ENCODE data around the gene S100A4. TPM values are rescaled to one million over a fixed set of nuclear protein-coding genes. Genes with fewer than 3 reads are reported as not detected.

Gene S100A4
- total RNA-seq, 1 experiment from 2014 or later: 384 TPM

GRCh38 chr1:153550827-153551500 lies 5.4 kb upstream of the S100A4 start:
- Histone ChIP-seq H3K27me3 (ENCODE audit: insufficient read depth, low read length) (no peaks in the 10 kb centered on the region), H3K79me2 (ENCODE audit: insufficient read depth, low read length) (no peaks in the 10 kb centered on the region), H2AFZ (ENCODE audit: low read depth, low read length, poor library complexity, severe bottlenecking) (no peak overlapping the region), H3K9ac (ENCODE audit: low read length) (peak overlapping the region; percentile 81), H3K9me3 (ENCODE audit: control insufficient read depth in 1 of 2, insufficient read depth in 1 of 2, low read depth in 1 of 2, low read length in 2 of 2) (no peaks in the 10 kb centered on the region), H4K20me1 (ENCODE audit: insufficient read depth) (no peaks in the 10 kb centered on the region), H3K4me2 (ENCODE audit: low read length) (peak overlapping the region; percentile 77), H3K4me3 (replicated peaks in 1 of 2; ENCODE audit: low read depth in 1 of 2, low read length in 2 of 2) (no peak overlapping the region), H3K4me1 (ENCODE audit: control insufficient read depth in 1 of 2, insufficient read depth in 2 of 2, low read length in 2 of 2) (peaks cover 59 to 84% of the 10 kb centered on the region in 2 experiments), H3K36me3 (ENCODE audit: control insufficient read depth in 1 of 2, insufficient read depth in 2 of 2, low read length in 2 of 2) (no peaks in the 10 kb centered on the region), H3K9me2 (ENCODE audit: insufficient read depth) (no peaks in the 10 kb centered on the region), H3K27ac (ENCODE audit: low read depth, low read length) (no peak overlapping the region)
- no TSS peak for BruUV-seq (replicated peaks)
- DNase-seq (ENCODE audit: low read depth, low spot score): no peak
- ATAC-seq: no peak
- ChIA-PET CTCF (interaction anchor here (1.3 to 2.6 kb wide), 3 partner anchors 17 to 76 kb away, joined by 3 to 11 read pairs (median 5); partner anchors contain the start of gene S100A13), RAD21 (ENCODE audit: low non-redundant PET in 1 of 2, low total read pairs in 2 of 2, uncharacterized antibody in 2 of 2, unreplicated experiment in 2 of 2) (no interaction called here), POLR2A (interaction anchor here (1.8 to 8.1 kb wide), 4 partner anchors 11 to 17 kb away, joined by 6 to 78 read pairs (median 8); partner anchors contain the start of genes S100A2 and S100A6)
- TF ChIP-seq ZFX (IDR thresholded peaks at IDR 0.05) (no peak), EZH2 (IDR thresholded peaks at IDR 0.05) (no peak), EZH2phosphoT487 (IDR thresholded peaks at IDR 0.05; ENCODE audit: borderline replicate concordance) (no peak), SRF (IDR thresholded peaks at IDR 0.05; ENCODE audit: low read depth) (no peak), SP1 (IDR thresholded peaks at IDR 0.05; ENCODE audit: low read depth) (no peak)
- intact Hi-C loops (cut with micrococcal nuclease): no loop called here

DNA sequence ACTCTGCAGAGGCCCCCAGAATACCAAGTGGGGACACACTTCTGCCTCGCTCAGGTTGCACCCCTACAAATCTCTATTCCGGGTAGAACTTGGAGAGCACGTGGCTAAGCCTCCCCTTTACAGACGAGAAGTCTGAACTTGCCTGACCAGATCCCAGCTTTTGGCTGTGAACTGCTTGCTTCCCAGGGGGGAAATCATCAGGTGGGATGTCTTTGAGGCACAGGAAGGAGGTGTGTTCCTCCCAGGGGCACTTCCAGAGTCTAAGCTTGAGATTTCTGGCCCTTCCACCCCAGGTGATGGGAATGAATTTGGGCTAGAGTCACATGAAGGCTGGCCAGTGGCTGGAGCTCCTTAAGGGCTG lies 4.8 kb upstream of the S100A4 start:
- no peak for DNase-seq (ENCODE audit: low read depth, low spot score)
- H3K4me2 ChIP-seq (ENCODE audit: low read length): peak overlapping the region; percentile 77
- no peak for TF ChIP-seq ZFX (IDR thresholded peaks at IDR 0.05)
- TF ChIP-seq EZH2phosphoT487 (IDR thresholded peaks at IDR 0.05; ENCODE audit: borderline replicate concordance): no peak
- TF ChIP-seq, protein P1, sequence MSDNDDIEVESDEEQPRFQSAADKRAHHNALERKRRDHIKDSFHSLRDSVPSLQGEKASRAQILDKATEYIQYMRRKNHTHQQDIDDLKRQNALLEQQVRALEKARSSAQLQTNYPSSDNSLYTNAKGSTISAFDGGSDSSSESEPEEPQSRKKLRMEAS (IDR thresholded peaks at IDR 0.05): no peak
- no peak for TF ChIP-seq ATF3 (IDR thresholded peaks at IDR 0.05)
- no peak for TF ChIP-seq CBX3 (IDR thresholded peaks at IDR 0.05; ENCODE audit: low read depth)
- TF ChIP-seq JUND (IDR thresholded peaks at IDR 0.05): no peak
- no peak for TF ChIP-seq ELF1 (IDR thresholded peaks at IDR 0.05; ENCODE audit: borderline replicate concordance, low read depth)
- TF ChIP-seq CTCF (IDR thresholded peaks at IDR 0.05 in 2 of 3, conservative IDR thresholded peaks at IDR 0.05 in 1 of 3; ENCODE audit: borderline replicate concordance in 1 of 3, insufficient read depth in 1 of 3, low read depth in 2 of 3, low read length in 2 of 3): no peak
- TF ChIP-seq, protein P2, sequence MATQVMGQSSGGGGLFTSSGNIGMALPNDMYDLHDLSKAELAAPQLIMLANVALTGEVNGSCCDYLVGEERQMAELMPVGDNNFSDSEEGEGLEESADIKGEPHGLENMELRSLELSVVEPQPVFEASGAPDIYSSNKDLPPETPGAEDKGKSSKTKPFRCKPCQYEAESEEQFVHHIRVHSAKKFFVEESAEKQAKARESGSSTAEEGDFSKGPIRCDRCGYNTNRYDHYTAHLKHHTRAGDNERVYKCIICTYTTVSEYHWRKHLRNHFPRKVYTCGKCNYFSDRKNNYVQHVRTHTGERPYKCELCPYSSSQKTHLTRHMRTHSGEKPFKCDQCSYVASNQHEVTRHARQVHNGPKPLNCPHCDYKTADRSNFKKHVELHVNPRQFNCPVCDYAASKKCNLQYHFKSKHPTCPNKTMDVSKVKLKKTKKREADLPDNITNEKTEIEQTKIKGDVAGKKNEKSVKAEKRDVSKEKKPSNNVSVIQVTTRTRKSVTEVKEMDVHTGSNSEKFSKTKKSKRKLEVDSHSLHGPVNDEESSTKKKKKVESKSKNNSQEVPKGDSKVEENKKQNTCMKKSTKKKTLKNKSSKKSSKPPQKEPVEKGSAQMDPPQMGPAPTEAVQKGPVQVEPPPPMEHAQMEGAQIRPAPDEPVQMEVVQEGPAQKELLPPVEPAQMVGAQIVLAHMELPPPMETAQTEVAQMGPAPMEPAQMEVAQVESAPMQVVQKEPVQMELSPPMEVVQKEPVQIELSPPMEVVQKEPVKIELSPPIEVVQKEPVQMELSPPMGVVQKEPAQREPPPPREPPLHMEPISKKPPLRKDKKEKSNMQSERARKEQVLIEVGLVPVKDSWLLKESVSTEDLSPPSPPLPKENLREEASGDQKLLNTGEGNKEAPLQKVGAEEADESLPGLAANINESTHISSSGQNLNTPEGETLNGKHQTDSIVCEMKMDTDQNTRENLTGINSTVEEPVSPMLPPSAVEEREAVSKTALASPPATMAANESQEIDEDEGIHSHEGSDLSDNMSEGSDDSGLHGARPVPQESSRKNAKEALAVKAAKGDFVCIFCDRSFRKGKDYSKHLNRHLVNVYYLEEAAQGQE (IDR thresholded peaks at IDR 0.05; ENCODE audit: low read depth): no peak
- no peak for TF ChIP-seq ZNF274 (IDR thresholded peaks at IDR 0.05; ENCODE audit: low read depth, low read length)
- no peak for TF ChIP-seq POLR2A (IDR thresholded peaks at IDR 0.05; ENCODE audit: borderline replicate concordance, extremely low read depth, insufficient read depth, insufficient read length)
- no peak for TF ChIP-seq EZH2 (IDR thresholded peaks at IDR 0.05)
- no peak for TF ChIP-seq EGR1 (IDR thresholded peaks at IDR 0.05; ENCODE audit: low read depth)

More for the DNA sequence above, 4.8 kb upstream of the S100A4 start:
- no peaks in the 10 kb centered on the region for H3K9me2 ChIP-seq (ENCODE audit: insufficient read depth)
- no peaks in the 10 kb centered on the region for H4K20me1 ChIP-seq (ENCODE audit: insufficient read depth)
- POLR2A ChIA-PET: interaction anchor here (1.1 to 8.1 kb wide), 2 partner anchors 15 to 16 kb away, joined by 3 to 78 read pairs; partner anchors contain the start of gene S100A6
- H3K4me1 ChIP-seq (ENCODE audit: control insufficient read depth in 1 of 2, insufficient read depth in 2 of 2, low read length in 2 of 2): peaks cover 65 to 90% of the 10 kb centered on the region in 2 experiments
- no peak for ATAC-seq
- peak overlapping the region; percentile 81 for H3K9ac ChIP-seq (ENCODE audit: low read length)
- no peak overlapping the region for H3K4me3 ChIP-seq (replicated peaks in 1 of 2; ENCODE audit: low read depth in 1 of 2, low read length in 2 of 2)
- no TSS peak for BruUV-seq (replicated peaks)
- H3K27ac ChIP-seq (ENCODE audit: low read depth, low read length): no peak overlapping the region; the same call in 1 of the 2 replicates
- H3K27me3 ChIP-seq (ENCODE audit: insufficient read depth, low read length): no peaks in the 10 kb centered on the region
- CTCF ChIA-PET: interaction anchor here (2.6 kb wide), 1 partner anchor 16 kb away, joined by 11 read pairs; no protein-coding TSS in a partner anchor
- H3K9me3 ChIP-seq (ENCODE audit: control insufficient read depth in 1 of 2, insufficient read depth in 1 of 2, low read depth in 1 of 2, low read length in 2 of 2): no peaks in the 10 kb centered on the region
- no peaks in the 10 kb centered on the region for H3K36me3 ChIP-seq (ENCODE audit: control insufficient read depth in 1 of 2, insufficient read depth in 2 of 2, low read length in 2 of 2)
- RAD21 ChIA-PET (ENCODE audit: low non-redundant PET in 1 of 2, low total read pairs in 2 of 2, uncharacterized antibody in 2 of 2, unreplicated experiment in 2 of 2): no interaction called here
- intact Hi-C loops (cut with micrococcal nuclease): no loop called here
- H2AFZ ChIP-seq (ENCODE audit: low read depth, low read length, poor library complexity, severe bottlenecking): no peak overlapping the region
- H3K79me2 ChIP-seq (ENCODE audit: insufficient read depth, low read length): peaks cover 2% of the 10 kb centered on the region; the same call in 1 of the 2 replicates
